ENCODE results near the gene CST5. TPM values are rescaled to one million over a fixed set of nuclear protein-coding genes. Genes with fewer than 3 reads are reported as not detected.
"Not testable (repeated sequence)": the region's sequence is repeated elsewhere in the genome, so short reads cannot be mapped to it uniquely, and the experiment has no call there.

The CST5 gene
- total and polyA plus RNA-seq, 9 donors: not detected

DNA sequence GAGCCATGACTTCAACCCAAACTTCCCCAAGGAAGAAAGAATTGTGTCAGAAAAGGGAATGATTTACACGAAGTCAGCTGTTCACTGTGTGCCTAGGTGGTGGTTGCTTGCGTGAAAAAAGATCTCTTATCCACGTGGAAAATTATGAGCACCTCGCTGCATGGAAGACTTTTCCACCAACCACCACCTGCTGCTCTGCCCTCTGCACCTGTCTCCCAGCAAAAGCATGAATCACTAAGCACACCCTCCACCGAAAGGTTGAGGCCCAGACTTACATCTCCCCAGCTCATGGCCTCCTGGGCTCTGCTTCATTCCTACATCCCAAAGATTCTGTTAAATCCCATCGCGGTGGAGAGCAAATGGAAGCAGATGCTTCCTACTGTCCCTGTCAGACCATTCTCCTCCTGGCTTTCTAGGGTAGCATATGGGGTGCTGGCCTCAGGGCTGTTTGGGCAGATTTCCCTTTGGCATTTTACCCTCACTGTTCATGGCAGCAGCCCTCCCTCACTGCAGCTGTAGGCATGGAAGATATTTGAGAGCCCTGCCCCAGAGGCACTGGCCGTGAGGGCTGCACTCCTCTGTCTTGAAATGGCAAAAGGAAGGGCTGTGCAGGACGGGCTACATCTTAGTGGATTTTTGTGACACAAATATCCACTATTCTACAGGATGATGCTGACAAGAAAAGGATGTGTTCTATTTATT, 37.6 kb upstream of the CST5 start:
- intact Hi-C loops (cut with DNase I): no loop called here
- no peaks in the 10 kb centered on the region for H3K9me3 ChIP-seq
- H3K27ac ChIP-seq: no peak overlapping the region
- 84 to 88% (median 84%) methylated on average over 9 of the region's 9 CpGs for WGBS, 3 donors
- H3K4me3 ChIP-seq: no peak overlapping the region
- DNase-seq: no peak
- H3K36me3 ChIP-seq: no peaks in the 10 kb centered on the region
- TF ChIP-seq, protein P1, sequence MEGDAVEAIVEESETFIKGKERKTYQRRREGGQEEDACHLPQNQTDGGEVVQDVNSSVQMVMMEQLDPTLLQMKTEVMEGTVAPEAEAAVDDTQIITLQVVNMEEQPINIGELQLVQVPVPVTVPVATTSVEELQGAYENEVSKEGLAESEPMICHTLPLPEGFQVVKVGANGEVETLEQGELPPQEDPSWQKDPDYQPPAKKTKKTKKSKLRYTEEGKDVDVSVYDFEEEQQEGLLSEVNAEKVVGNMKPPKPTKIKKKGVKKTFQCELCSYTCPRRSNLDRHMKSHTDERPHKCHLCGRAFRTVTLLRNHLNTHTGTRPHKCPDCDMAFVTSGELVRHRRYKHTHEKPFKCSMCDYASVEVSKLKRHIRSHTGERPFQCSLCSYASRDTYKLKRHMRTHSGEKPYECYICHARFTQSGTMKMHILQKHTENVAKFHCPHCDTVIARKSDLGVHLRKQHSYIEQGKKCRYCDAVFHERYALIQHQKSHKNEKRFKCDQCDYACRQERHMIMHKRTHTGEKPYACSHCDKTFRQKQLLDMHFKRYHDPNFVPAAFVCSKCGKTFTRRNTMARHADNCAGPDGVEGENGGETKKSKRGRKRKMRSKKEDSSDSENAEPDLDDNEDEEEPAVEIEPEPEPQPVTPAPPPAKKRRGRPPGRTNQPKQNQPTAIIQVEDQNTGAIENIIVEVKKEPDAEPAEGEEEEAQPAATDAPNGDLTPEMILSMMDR (IDR thresholded peaks at IDR 0.05): no peak
- no peak for TF ChIP-seq POLR2A (IDR thresholded peaks at IDR 0.05)
- no peak for TF ChIP-seq EP300 (IDR thresholded peaks at IDR 0.05)
- H3K27me3 ChIP-seq: no peaks in the 10 kb centered on the region
- no peaks in the 10 kb centered on the region for H3K4me1 ChIP-seq (ENCODE audit: insufficient read depth)

DNA sequence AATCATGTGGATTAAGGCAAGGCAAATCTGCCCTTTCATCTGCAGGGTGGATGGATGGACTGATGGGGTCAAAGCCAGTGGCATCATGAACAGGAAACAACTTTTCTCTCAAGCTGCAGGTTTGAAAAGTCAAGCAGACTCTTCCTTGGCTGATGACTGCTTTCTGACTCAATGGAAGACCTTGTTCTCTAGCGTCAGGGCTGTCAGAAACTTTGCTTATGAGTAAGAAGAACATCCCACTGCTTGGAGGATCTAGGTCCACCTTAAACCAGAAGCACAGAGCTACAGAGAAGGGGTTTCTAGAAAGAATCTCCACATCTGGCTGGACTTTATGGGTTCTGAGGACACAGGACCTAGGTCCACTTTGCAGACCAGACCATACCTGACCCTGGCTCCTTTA, 36.3 kb upstream of the CST5 start:
- no peak for DNase-seq
- no peaks in the 10 kb centered on the region for H3K27me3 ChIP-seq
- no peak overlapping the region for H3K27ac ChIP-seq
- 53 to 82% (median 59%) methylated on average over 1 of the region's 1 CpG for WGBS, 3 donors
- no peaks in the 10 kb centered on the region for H3K4me1 ChIP-seq (ENCODE audit: insufficient read depth)
- TF ChIP-seq POLR2A (IDR thresholded peaks at IDR 0.05) (no peak), EP300 (IDR thresholded peaks at IDR 0.05) (no peak)
- TF ChIP-seq, protein P1 (IDR thresholded peaks at IDR 0.05): no peak
- intact Hi-C loops (cut with DNase I): no loop called here
- H3K9me3 ChIP-seq: no peaks in the 10 kb centered on the region
- no peak overlapping the region for H3K4me3 ChIP-seq
- H3K36me3 ChIP-seq: no peaks in the 10 kb centered on the region

DNA sequence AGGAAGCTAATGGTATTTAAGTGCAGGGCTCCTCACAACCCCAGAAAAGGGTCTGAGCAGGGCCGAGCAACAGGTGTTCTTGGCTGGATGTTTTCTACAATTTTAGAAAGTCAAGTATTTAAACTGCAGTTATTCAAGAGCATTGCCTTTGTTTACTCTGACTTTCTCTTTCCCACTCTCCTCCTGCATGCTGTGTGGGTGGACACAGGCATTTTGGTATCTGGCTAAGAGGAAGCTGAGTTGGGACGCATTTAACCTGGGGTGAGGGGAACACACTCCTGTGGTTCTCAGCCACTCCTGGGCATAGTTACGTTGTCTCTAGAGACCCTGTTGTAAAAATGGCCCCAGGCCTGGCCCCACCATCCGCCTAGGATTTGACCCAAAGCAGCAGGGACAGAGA, 34.9 kb upstream of the CST5 start:
- intact Hi-C loops (cut with DNase I); H3K4me1 ChIP-seq (ENCODE audit: insufficient read depth); H3K27me3 ChIP-seq; H3K4me3 ChIP-seq; H3K9me3 ChIP-seq; DNase-seq; H3K27ac ChIP-seq; H3K36me3 ChIP-seq: not testable (repeated sequence)
- WGBS, 3 donors: 48 to 60% (median 51%) methylated on average over 4 of the region's 4 CpGs

DNA sequence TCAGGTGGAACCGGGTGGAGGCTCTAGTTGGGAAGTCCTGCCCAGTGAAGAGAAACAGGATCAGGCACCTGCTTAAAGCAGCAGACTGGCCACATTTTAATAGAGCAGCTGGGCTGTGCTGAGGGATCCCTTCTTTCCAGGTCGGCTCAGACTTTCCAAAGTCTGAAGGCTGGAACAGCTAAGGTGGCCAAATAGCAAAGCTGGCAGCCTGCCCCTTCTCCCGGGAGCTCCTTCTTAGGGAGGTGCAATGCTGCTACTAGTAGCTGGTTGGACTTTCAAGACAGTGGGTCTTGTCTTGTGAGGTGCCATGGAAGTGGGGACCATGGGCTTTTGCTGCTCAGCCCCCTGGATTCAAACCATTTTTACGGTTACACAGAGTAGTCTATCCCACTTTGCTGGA, 30.7 kb upstream of the CST5 start:
- no peak for DNase-seq
- WGBS, 3 donors: 67 to 72% (median 69%) methylated on average over 4 of the region's 4 CpGs
- TF ChIP-seq EP300 (IDR thresholded peaks at IDR 0.05): no peak
- no peak for TF ChIP-seq POLR2A (IDR thresholded peaks at IDR 0.05)
- TF ChIP-seq, protein P1 (IDR thresholded peaks at IDR 0.05): no peak
- no peak overlapping the region for H3K27ac ChIP-seq
- H3K4me3 ChIP-seq: no peak overlapping the region
- H3K9me3 ChIP-seq: no peaks in the 10 kb centered on the region
- no peaks in the 10 kb centered on the region for H3K36me3 ChIP-seq
- no peaks in the 10 kb centered on the region for H3K4me1 ChIP-seq (ENCODE audit: insufficient read depth)
- no peaks in the 10 kb centered on the region for H3K27me3 ChIP-seq
- intact Hi-C loops (cut with DNase I): no loop called here

DNA sequence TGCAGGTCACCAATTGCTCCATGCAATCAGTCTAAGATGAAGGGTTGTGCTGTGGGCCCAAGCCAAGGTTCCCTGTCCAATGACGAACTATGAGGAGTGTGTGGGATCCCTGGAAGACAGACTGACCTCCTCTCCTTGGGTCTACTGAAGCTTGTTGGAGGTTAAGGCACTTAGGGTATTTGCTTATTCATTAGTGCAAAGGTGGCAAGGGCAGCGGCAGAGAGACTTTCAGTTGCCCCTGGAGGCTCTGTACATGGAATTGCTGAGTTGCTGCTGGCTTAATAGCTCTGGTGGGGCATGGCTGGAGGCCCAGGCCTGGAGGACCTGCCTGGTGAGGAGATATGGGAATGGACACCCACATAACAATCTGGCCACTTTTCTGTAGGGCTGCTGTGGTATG, 29.8 kb upstream of the CST5 start:
- Histone ChIP-seq H3K4me1 (ENCODE audit: insufficient read depth) (no peaks in the 10 kb centered on the region), H3K9me3 (no peaks in the 10 kb centered on the region), H3K27ac (no peak overlapping the region), H3K4me3 (no peak overlapping the region), H3K36me3 (no peaks in the 10 kb centered on the region), H3K27me3 (no peaks in the 10 kb centered on the region)
- TF ChIP-seq POLR2A (IDR thresholded peaks at IDR 0.05): no peak
- TF ChIP-seq, protein P1 (IDR thresholded peaks at IDR 0.05): no peak
- TF ChIP-seq EP300 (IDR thresholded peaks at IDR 0.05): no peak
- DNase-seq: no peak
- 73 to 84% (median 76%) methylated on average over 2 of the region's 2 CpGs for WGBS, 3 donors
- intact Hi-C loops (cut with DNase I): no loop called here

All from ovary (tissue), 9 donors.